OCI-M1 (cell line): ENCODE data around the gene NLRP1.

Experiments
- DNase-seq: peaks from one replicate; lab custom pipeline; 2025; lab: John Stamatoyannopoulos, UW

Gene NLRP1

GRCh38 chr17:5516060-5516792 is 68.1 kb downstream of the NLRP1 start:
- no peak for DNase-seq

GRCh38 chr17:5514976-5515375 is 69.3 kb downstream of the NLRP1 start:
- DNase-seq = no peak

- DNase-seq = peak; percentile 61
These were observed 70.7 kb downstream of the NLRP1 start for GRCh38 chr17:5513628-5514027.

GRCh38 chr17:5511401-5512225 is 72.7 kb downstream of the NLRP1 start:
- DNase-seq = peak; percentile 77

GRCh38 chr17:5510771-5511170 is 73.5 kb downstream of the NLRP1 start:
- DNase-seq = no peak

- DNase-seq = no peak
These were observed 74.8 kb downstream of the NLRP1 start for GRCh38 chr17:5509482-5509881.

- DNase-seq = no peak
These were observed 75.5 kb downstream of the NLRP1 start for GRCh38 chr17:5508810-5509209.

- no peak for DNase-seq
These were observed 78.0 kb downstream of the NLRP1 start for GRCh38 chr17:5506307-5506706.

GRCh38 chr17:5502552-5502951 is 81.8 kb downstream of the NLRP1 start:
- no peak for DNase-seq

GRCh38 chr17:5501685-5502084 is 82.6 kb downstream of the NLRP1 start:
- no peak for DNase-seq

- DNase-seq = peak; percentile 40
These were observed 83.5 kb downstream of the NLRP1 start for GRCh38 chr17:5500589-5501391.

GRCh38 chr17:5500247-5500588 is 84.1 kb downstream of the NLRP1 start:
- no peak for DNase-seq

- DNase-seq = no peak
These were observed 84.7 kb downstream of the NLRP1 start for GRCh38 chr17:5499476-5500231.

- no peak for DNase-seq
These were observed 91.3 kb downstream of the NLRP1 start for GRCh38 chr17:5492970-5493369.

GRCh38 chr17:5488752-5489151 is 95.6 kb downstream of the NLRP1 start:
- no peak for DNase-seq

- peak; percentile 99 for DNase-seq
These were observed 97.8 kb downstream of the NLRP1 start, which contains the start of gene MIS12 for GRCh38 chr17:5486206-5487124. Gene MIS12 (plus strand): TSS chr17:5486566. CDS start chr17:5488863, 2,297 bp downstream.

GRCh38 chr17:5485270-5486205 is 98.8 kb downstream of the NLRP1 start, which contains the start of gene DERL2:
Gene DERL2 (minus strand): TSS chr17:5486178. CDS start chr17:5486161, 17 bp downstream.
- no peak for DNase-seq

- no peak for DNase-seq
These were observed 102.9 kb downstream of the NLRP1 start for GRCh38 chr17:5481451-5481850.

GRCh38 chr17:5480962-5481361 is 103.3 kb downstream of the NLRP1 start:
- DNase-seq = no peak
